Epithelial cell of proximal tubule (primary cell): ENCODE data around the gene CLDN10. TPM values are rescaled to one million over a fixed set of nuclear protein-coding genes. Genes with fewer than 3 reads are reported as not detected.

Experiments
- DNase-seq: peaks from one replicate; pipeline ENCODE4 v3.0.0-alpha.2; 2011; ENCODE audit warnings: low read depth
- H3K4me3 ChIP-seq: 2 replicates; pipeline ENCODE4 v1.5.1; 2011; ENCODE audit warnings: low read depth, mild to moderate bottlenecking, low read length
- CTCF ChIP-seq: conservative IDR thresholded peaks from 2 replicates; pipeline ENCODE4 v1.5.1; 2012; ENCODE audit warnings: low read depth, mild to moderate bottlenecking, low read length
- total RNA-seq: library from RNA; depleted of rRNA; stranded (reverse); fragments of >200 nt; gene quantifications from 2 replicates; pipeline ENCODE4 v1.2.3, GENCODE V29; 2015

Gene CLDN10
- total RNA-seq, 1 donor from 2014 or later, result 65.2 TPM

GRCh38 chr13:95605448-95606125 lies 53.1 kb downstream of the CLDN10 start:
- TF ChIP-seq CTCF, result no peak
- no peak overlapping the region for H3K4me3 ChIP-seq
- DNase-seq, result peak; percentile 92

- no peak for TF ChIP-seq CTCF
These were observed 54.8 kb downstream of the CLDN10 start for GRCh38 chr13:95607366-95607765.

DNA sequence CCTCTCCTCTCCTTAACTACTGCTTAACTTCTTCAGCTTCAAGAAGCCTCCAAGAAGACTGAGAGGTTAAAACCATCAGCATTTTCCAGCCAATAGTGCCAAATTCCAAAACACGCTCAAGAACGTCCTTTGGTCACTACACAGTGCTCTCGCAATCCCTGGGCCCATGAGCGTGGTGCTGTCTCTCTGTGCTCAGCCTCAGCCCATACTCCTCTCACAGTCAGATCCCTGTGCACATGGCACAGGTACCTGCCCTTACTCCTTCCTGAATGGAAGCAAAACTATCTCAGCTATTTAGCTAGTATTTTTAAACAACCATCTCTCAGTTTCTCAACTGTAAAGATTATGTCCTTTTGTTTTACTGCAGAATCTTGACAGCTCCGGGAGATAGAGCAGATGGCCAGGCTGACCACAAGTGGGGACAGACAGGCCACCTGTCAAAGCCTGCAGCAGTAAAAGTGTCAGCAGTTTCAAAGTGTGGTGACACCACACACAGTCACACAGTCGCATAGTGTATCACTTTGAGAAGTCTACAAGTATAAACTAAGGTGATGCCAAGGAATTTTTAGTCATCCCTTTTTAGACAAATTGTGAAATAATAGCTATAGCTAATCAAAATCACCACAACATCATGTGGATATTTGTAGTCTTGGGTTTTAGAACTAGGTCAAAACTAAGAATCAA lies 56.3 kb downstream of the CLDN10 start:
- no peak overlapping the region for H3K4me3 ChIP-seq
- DNase-seq, result no peak
- TF ChIP-seq CTCF, result no peak

More at GRCh38 chr13:95607366-95607765, 54.8 kb downstream of the CLDN10 start:
- H3K4me3 ChIP-seq, result no peak overlapping the region
- DNase-seq, result peak; percentile 70

- H3K4me3 ChIP-seq, result no peak overlapping the region
- TF ChIP-seq CTCF, result peak; percentile 17
- no peak for DNase-seq
These were observed 62.2 kb downstream of the CLDN10 start for GRCh38 chr13:95614641-95615245.

DNA sequence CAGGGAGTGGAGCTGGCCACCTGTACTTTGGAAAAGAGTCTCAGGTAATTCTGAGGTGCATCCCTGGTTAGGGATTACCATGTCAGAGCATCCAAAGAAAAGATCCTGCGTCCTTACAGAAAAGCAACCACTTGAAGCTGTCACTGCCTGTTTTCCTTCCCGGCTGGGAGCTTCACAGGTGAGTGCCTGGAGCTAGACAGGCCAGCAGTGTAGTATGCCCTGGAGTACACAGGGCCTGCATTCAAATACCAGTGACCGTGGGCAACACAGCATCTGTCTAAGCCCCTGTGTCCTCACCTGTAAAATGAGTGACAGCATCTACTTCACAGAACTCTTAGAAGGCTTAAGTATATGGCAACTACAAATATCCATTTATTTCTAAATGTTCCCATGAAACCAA lies 63.0 kb downstream of the CLDN10 start:
- H3K4me3 ChIP-seq, result no peak overlapping the region
- no peak for TF ChIP-seq CTCF
- no peak for DNase-seq

DNA sequence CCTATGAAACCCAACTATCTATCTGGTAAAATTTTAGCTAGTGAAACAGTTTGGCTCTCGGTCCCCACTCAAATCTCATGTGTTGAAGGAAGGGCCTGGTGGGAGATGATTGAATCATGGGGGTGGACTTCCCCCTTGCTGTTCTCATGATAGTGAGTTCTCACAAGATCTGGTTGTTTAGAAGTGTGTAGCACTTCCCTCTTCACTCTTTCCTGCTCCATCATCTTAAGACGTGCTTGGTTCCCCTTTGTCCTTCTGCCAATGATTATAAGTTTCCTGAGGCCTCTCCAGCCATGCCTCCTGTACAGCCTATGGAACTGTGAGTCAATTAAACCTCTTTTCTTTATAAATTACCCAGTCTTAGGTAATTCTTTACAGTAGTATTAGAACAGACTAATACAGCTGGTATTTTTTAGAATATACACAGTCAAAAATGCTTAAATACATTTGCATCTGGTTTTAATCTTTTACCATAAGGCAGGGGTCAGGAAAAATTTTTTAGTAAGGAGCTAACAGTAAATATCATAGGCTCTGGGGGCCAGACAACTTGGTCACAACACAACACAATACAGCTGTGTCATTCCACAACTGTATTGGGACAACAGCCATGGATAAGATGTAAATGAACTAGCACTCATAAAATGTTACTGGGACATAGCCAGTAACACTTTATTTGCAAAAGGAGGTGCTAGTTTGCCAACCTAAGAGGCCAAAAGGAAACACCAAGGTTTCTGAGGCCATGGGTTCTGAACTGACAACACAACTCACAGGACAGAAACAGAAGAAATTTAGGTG lies 67.7 kb downstream of the CLDN10 start:
- no peak for TF ChIP-seq CTCF
- no peak for DNase-seq
- no peak overlapping the region for H3K4me3 ChIP-seq
